H1 (cell line): ENCODE measurements around the gene CNTROB.
A peak's percentile ranks its signal among the peaks of the same experiment; 100 is the strongest.

Experiments
- TAF1 ChIP-seq: IDR thresholded peaks from 2 replicates; pipeline ENCODE4 v1.6.1; 2011; ENCODE audit warnings: mild to moderate bottlenecking, low read depth, low read length
- TEAD4 ChIP-seq: IDR thresholded peaks from 2 replicates; pipeline ENCODE4 v1.6.1; 2012; ENCODE audit warnings: low read depth, low read length, inconsistent platforms, mixed read lengths
- TF ChIP-seq, protein P1 (sequence below), 3 experiments: IDR thresholded peaks; 1 replicate in 2 of 3; 2 replicates in 1 of 3; pipeline versions ENCODE4 v1.5.1 to v1.6.1; 2011; ENCODE audit warnings: low read length in 3 of 3, mild to moderate bottlenecking in 3 of 3, inconsistent platforms in 2 of 3, low read depth in 1 of 3, moderate library complexity in 1 of 3; ENCODE audit not compliant: insufficient read depth in 1 of 3; ENCODE audit errors: control extremely low read depth in 1 of 3
- TF ChIP-seq, protein P2 (sequence below): IDR thresholded peaks from 2 replicates; pipeline ENCODE4 v1.6.1; 2012; ENCODE audit warnings: inconsistent platforms

- TF ChIP-seq, protein P1, sequence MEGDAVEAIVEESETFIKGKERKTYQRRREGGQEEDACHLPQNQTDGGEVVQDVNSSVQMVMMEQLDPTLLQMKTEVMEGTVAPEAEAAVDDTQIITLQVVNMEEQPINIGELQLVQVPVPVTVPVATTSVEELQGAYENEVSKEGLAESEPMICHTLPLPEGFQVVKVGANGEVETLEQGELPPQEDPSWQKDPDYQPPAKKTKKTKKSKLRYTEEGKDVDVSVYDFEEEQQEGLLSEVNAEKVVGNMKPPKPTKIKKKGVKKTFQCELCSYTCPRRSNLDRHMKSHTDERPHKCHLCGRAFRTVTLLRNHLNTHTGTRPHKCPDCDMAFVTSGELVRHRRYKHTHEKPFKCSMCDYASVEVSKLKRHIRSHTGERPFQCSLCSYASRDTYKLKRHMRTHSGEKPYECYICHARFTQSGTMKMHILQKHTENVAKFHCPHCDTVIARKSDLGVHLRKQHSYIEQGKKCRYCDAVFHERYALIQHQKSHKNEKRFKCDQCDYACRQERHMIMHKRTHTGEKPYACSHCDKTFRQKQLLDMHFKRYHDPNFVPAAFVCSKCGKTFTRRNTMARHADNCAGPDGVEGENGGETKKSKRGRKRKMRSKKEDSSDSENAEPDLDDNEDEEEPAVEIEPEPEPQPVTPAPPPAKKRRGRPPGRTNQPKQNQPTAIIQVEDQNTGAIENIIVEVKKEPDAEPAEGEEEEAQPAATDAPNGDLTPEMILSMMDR (IDR thresholded peaks at IDR 0.05; ENCODE audit: control extremely low read depth in 1 of 3, insufficient read depth in 1 of 3, low read depth in 1 of 3, low read length in 3 of 3) = peak in 1 of 3 experiments; percentile 11; a peak in 2 of 4 replicates
- TF ChIP-seq TAF1 (no peak), TEAD4 (no peak)
- TF ChIP-seq, protein P2, sequence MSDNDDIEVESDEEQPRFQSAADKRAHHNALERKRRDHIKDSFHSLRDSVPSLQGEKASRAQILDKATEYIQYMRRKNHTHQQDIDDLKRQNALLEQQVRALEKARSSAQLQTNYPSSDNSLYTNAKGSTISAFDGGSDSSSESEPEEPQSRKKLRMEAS = no peak
These were observed 34.2 kb upstream of the CNTROB start for GRCh38 chr17:7897773-7898172.
